ENCODE results near the gene SNAPC4. TPM values are rescaled to one million over a fixed set of nuclear protein-coding genes. Genes with fewer than 3 reads are reported as not detected.
A peak's percentile ranks its signal among the peaks of the same experiment; 100 is the strongest.

The SNAPC4 gene
- polyA plus RNA-seq, 1 experiment, result 1.7 TPM

DNA sequence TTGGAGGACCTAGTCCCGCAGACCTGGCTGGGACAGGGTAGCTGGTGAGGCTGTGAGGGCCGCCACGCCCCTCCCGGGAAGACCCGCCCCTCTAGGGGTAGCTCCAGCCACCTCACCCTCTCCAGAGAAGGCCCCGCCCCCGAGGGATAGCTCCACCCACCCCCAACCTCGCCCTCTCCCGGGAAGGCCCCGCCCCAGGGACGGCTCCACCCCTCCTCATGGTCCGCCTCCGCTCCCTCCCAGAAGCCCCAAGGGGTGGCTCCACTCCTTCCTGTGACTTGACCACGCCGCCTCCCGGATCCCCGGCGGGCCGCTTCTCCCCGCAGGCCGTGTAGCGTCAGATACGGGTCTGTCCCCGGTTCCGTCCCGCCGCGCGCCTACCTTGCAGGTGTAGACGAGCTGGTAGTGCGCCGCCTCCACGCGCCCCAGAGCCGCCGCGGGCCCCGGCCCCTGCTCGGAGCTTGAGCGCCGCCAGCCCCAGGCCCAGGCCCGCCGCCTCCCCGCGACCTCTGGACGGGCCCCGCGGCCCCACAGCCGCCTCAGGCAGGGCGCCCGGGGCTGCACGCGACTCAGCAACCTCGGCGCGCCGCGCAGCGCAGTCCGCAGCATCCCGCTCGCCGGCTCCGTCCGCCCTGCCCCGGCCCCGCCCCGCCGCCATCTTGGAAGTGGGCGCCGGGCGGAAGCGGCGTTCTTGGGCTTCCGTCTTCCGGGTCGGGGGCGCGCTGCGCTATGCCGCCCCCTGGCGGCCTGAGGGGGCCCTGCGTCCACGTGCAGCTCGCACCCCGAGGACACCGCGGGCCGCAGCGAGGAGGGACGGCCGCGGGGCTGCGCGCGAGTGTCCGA, 36.6 kb downstream of the SNAPC4 start, which contains the start of gene DNLZ:
Gene DNLZ (minus strand): TSS at position 639 of the 843 bp plus-strand sequence. CDS start 30 bp downstream, at position 609.
- CTCF ChIA-PET, result interaction anchor here (0.6 to 6.3 kb wide), 22 partner anchors 9 to 397 kb away, joined by 3 to 68 read pairs (median 5); partner anchors contain the start of gene CARD9
- Histone ChIP-seq H3K36me3 (ENCODE audit: control insufficient read depth, insufficient read depth, low read length) (peaks cover 5% of the 10 kb centered on the region), H3K27me3 (ENCODE audit: control insufficient read depth, insufficient read depth, low read length) (no peaks in the 10 kb centered on the region), H3K4me3 (ENCODE audit: low read depth, low read length) (peak within 1 kb of the TSS; percentile 78)
- TF ChIP-seq, protein P1, sequence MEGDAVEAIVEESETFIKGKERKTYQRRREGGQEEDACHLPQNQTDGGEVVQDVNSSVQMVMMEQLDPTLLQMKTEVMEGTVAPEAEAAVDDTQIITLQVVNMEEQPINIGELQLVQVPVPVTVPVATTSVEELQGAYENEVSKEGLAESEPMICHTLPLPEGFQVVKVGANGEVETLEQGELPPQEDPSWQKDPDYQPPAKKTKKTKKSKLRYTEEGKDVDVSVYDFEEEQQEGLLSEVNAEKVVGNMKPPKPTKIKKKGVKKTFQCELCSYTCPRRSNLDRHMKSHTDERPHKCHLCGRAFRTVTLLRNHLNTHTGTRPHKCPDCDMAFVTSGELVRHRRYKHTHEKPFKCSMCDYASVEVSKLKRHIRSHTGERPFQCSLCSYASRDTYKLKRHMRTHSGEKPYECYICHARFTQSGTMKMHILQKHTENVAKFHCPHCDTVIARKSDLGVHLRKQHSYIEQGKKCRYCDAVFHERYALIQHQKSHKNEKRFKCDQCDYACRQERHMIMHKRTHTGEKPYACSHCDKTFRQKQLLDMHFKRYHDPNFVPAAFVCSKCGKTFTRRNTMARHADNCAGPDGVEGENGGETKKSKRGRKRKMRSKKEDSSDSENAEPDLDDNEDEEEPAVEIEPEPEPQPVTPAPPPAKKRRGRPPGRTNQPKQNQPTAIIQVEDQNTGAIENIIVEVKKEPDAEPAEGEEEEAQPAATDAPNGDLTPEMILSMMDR (IDR thresholded peaks at IDR 0.05; ENCODE audit: insufficient read depth, low read depth, low read length), result peak; percentile 75
- peak; percentile 57 for DNase-seq (ENCODE audit: low read depth)
- POLR2A ChIA-PET, result interaction anchor here (0.8 to 1.0 kb wide), 2 partner anchors 18 to 34 kb away, joined by 3 read pairs; no protein-coding TSS in a partner anchor

DNA sequence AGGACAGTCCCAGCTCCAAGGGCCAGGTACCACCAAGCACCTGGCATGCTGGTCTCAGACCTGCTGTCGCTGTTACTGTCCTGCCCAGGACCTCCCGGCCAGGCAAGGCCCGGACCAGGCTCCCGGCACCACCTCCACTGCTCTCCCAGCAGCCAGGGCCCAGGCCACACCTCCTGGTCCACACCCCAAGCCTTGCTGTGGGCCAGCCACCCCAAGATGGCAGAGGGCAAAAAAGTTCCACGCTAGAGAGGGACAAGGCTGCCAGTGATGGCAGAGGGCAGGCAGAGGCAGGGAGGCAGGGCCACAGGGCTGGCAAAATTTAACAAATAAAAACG, 37.6 kb downstream of the SNAPC4 start:
- Histone ChIP-seq H3K27me3 (ENCODE audit: control insufficient read depth, insufficient read depth, low read length) (no peaks in the 10 kb centered on the region), H3K36me3 (ENCODE audit: control insufficient read depth, insufficient read depth, low read length) (peaks cover 10% of the 10 kb centered on the region), H3K4me3 (ENCODE audit: low read depth, low read length) (no peak overlapping the region; the same call in 1 of the 2 replicates)
- CTCF ChIA-PET, result interaction anchor here (0.6 to 6.3 kb wide), 16 partner anchors 8 to 50 kb away, joined by 3 to 68 read pairs (median 6); partner anchors contain the start of gene CARD9
- TF ChIP-seq, protein P1 (IDR thresholded peaks at IDR 0.05; ENCODE audit: insufficient read depth, low read depth, low read length), result no peak
- DNase-seq (ENCODE audit: low read depth), result no peak
- POLR2A ChIA-PET, result interaction anchor here (0.8 to 1.0 kb wide), 2 partner anchors 19 to 33 kb away, joined by 3 read pairs; no protein-coding TSS in a partner anchor

DNA sequence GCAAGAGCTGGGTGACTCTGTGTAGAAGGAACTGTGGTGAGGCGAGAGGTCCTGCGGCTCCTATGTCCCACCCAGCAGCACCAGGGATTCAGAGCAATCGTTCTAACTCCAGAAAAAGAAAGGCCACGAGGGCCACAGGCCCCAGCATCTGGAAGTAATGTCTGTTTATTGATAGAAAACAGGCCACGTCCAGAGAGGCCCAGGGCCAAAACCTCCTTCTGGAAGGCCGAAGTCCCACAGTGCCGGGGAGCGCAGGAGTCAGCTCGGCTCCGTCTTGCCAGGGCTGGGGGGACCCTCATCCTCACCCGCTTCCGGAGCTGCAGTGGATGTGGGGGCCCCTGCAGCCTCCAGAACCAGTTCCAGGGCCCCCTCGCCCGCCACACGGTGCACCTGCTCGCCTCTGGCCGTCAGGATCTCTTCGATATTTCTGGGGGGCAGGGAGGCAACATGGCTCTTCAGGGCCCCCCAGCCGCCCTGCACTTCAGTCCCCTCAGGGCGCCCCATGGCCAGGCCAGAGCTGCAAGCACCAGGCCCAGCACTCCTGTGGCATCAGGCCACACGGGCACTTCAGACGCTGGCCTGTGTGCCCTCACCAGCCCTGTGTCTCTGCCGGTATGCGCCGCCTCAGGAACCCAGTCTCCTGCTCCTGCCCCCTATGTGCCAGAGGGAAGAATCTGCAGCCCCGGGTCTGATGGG, 38.1 kb downstream of the SNAPC4 start:
- TF ChIP-seq, protein P1 (IDR thresholded peaks at IDR 0.05; ENCODE audit: insufficient read depth, low read depth, low read length), result peak; percentile 13; the same call in 1 of the 2 replicates
- no peaks in the 10 kb centered on the region for H3K27me3 ChIP-seq (ENCODE audit: control insufficient read depth, insufficient read depth, low read length)
- ChIA-PET POLR2A (no interaction called here), CTCF (interaction anchor here (0.6 to 6.3 kb wide), 10 partner anchors 8 to 50 kb away, joined by 3 to 68 read pairs (median 8); no protein-coding TSS in a partner anchor)
- no peak for DNase-seq (ENCODE audit: low read depth)
- no peak overlapping the region; the same call in 1 of the 2 replicates for H3K4me3 ChIP-seq (ENCODE audit: low read depth, low read length)
- H3K36me3 ChIP-seq (ENCODE audit: control insufficient read depth, insufficient read depth, low read length), result peaks cover 14% of the 10 kb centered on the region

DNA sequence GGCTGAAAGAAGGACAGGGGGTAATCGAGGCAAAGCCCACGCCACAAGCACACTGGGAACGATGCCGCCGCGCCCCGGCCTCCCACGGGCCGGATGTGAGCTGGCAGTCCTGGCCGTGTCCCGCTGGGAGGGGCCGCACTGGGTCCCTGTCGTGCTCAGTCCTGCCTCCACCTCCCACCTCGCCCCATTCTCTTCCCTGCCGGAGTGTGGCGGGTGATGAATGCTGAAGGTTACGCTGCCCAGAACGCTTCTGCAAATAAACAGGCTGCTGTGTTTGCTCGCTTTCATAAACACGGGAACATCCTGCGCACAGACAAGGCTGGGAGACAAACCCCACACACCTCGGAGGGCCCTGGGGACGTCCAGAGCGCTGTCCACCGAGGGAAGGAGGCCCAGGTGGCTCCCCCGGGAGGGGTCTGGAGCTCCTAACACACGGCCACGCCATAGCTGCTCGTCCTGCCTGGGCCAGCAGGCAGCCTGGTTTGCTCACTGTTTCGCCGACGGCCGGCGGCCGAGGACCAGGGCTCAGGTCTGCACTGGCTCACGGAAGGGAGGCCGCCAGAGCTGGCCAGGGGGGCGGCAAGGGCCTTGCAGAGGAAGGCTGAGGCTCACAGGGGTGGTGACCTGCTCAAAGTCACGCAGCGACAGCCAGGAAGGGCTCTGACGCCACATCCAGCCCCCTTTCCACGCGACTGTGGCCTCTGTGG, 38.8 kb downstream of the SNAPC4 start:
- no peak overlapping the region for H3K4me3 ChIP-seq (ENCODE audit: low read depth, low read length)
- no peaks in the 10 kb centered on the region for H3K27me3 ChIP-seq (ENCODE audit: control insufficient read depth, insufficient read depth, low read length)
- H3K36me3 ChIP-seq (ENCODE audit: control insufficient read depth, insufficient read depth, low read length), result peaks cover 19% of the 10 kb centered on the region
- no peak for DNase-seq (ENCODE audit: low read depth)
- ChIA-PET CTCF (interaction anchor here (0.9 to 6.3 kb wide), 5 partner anchors 8 to 49 kb away, joined by 3 to 68 read pairs (median 14); no protein-coding TSS in a partner anchor), POLR2A (no interaction called here)
- TF ChIP-seq, protein P1 (IDR thresholded peaks at IDR 0.05; ENCODE audit: insufficient read depth, low read depth, low read length), result no peak
